Measurements from ENCODE around the gene RAB11FIP3.
"Not testable (repeated sequence)": the region's sequence is repeated elsewhere in the genome, so short reads cannot be mapped to it uniquely, and the experiment has no call there.

RAB11FIP3 gene

GRCh38 chr16:466651-467050 lies 41.2 kb downstream of the RAB11FIP3 start:
- DNase-seq (ENCODE audit: low read depth in 2 of 3, low spot score in 2 of 3), result no peak

GRCh38 chr16:467249-467871 lies 41.9 kb downstream of the RAB11FIP3 start:
- DNase-seq (ENCODE audit: low read depth in 2 of 3, low spot score in 2 of 3), result not testable (repeated sequence)

GRCh38 chr16:468068-468821 lies 42.8 kb downstream of the RAB11FIP3 start:
- no peak for DNase-seq (ENCODE audit: low read depth in 2 of 3, low spot score in 2 of 3)

GRCh38 chr16:469459-469858 lies 44.0 kb downstream of the RAB11FIP3 start:
- not testable (repeated sequence) for DNase-seq (ENCODE audit: low read depth in 2 of 3, low spot score in 2 of 3)

- no peak for DNase-seq (ENCODE audit: low read depth in 2 of 3, low spot score in 2 of 3)
These were observed 45.0 kb downstream of the RAB11FIP3 start for GRCh38 chr16:470418-470817.

- no peak for DNase-seq (ENCODE audit: low read depth in 2 of 3, low spot score in 2 of 3)
These were observed 46.1 kb downstream of the RAB11FIP3 start for GRCh38 chr16:471353-472198.

GRCh38 chr16:472199-472504 lies 46.7 kb downstream of the RAB11FIP3 start:
- DNase-seq (ENCODE audit: low read depth in 2 of 3, low spot score in 2 of 3), result no peak

- no peak for DNase-seq (ENCODE audit: low read depth in 2 of 3, low spot score in 2 of 3)
These were observed 47.9 kb downstream of the RAB11FIP3 start for GRCh38 chr16:473046-474043.

GRCh38 chr16:474420-475122 lies 49.1 kb downstream of the RAB11FIP3 start:
- DNase-seq (ENCODE audit: low read depth in 2 of 3, low spot score in 2 of 3), result no peak

- DNase-seq (ENCODE audit: low read depth in 2 of 3, low spot score in 2 of 3), result no peak
These were observed 50.6 kb downstream of the RAB11FIP3 start for GRCh38 chr16:476039-476438.

GRCh38 chr16:477301-478157 lies 52.1 kb downstream of the RAB11FIP3 start:
- DNase-seq (ENCODE audit: low read depth in 2 of 3, low spot score in 2 of 3), result no peak

GRCh38 chr16:478287-478686 lies 52.8 kb downstream of the RAB11FIP3 start:
- DNase-seq (ENCODE audit: low read depth in 2 of 3, low spot score in 2 of 3), result not testable (repeated sequence)

- DNase-seq (ENCODE audit: low read depth in 2 of 3, low spot score in 2 of 3), result no peak
These were observed 57.2 kb downstream of the RAB11FIP3 start for GRCh38 chr16:482468-483185.

GRCh38 chr16:483341-484075 lies 58.1 kb downstream of the RAB11FIP3 start:
- DNase-seq (ENCODE audit: low read depth in 2 of 3, low spot score in 2 of 3), result no peak

GRCh38 chr16:489606-490005 lies 64.2 kb downstream of the RAB11FIP3 start:
- DNase-seq (ENCODE audit: low read depth in 2 of 3, low spot score in 2 of 3), result no peak

GRCh38 chr16:490768-491167 lies 65.3 kb downstream of the RAB11FIP3 start:
- DNase-seq (ENCODE audit: low read depth in 2 of 3, low spot score in 2 of 3), result no peak

- no peak for DNase-seq (ENCODE audit: low read depth in 2 of 3, low spot score in 2 of 3)
These were observed 65.9 kb downstream of the RAB11FIP3 start for GRCh38 chr16:491220-491919.
